Duodenal mucosa (tissue), 2 donors: ENCODE data around the gene GALNT18.
"Not testable (repeated sequence)": the region's sequence is repeated elsewhere in the genome, so short reads cannot be mapped to it uniquely, and the experiment has no call there.

Source experiments
- H3K27ac ChIP-seq: one replicate; pipeline ENCODE4 v1.7.0; 2013; ENCODE audit warnings: low read depth, low read length
- H3K27me3 ChIP-seq, 2 donors: one replicate each; pipeline ENCODE4 v1.7.0; 2013; ENCODE audit warnings: low read length in 2 of 2, control low read depth in 1 of 2; ENCODE audit not compliant: insufficient read depth in 2 of 2, control insufficient read depth in 1 of 2
- H3K36me3 ChIP-seq, 2 donors: one replicate each; pipeline ENCODE4 v1.7.0; 2013; ENCODE audit warnings: low read length in 2 of 2, control low read depth in 1 of 2; ENCODE audit not compliant: insufficient read depth in 2 of 2, control insufficient read depth in 1 of 2
- H3K4me1 ChIP-seq, 2 donors: one replicate each; pipeline ENCODE4 v1.7.0; 2013; ENCODE audit warnings: low read length in 2 of 2, control low read depth in 1 of 2; ENCODE audit not compliant: insufficient read depth in 2 of 2, control insufficient read depth in 1 of 2
- H3K4me3 ChIP-seq, 2 donors: one replicate each; pipeline ENCODE4 v1.7.0; 2013; ENCODE audit warnings: low read length in 2 of 2, low read depth in 1 of 2
- H3K9ac ChIP-seq, 2 donors: one replicate each; pipeline ENCODE4 v1.7.0; 2013; ENCODE audit warnings: low read length in 2 of 2, low read depth in 1 of 2
- H3K9me3 ChIP-seq, 2 donors: one replicate each; pipeline ENCODE4 v1.7.0; 2013; ENCODE audit warnings: low read length in 2 of 2, control low read depth in 1 of 2; ENCODE audit not compliant: control insufficient read depth in 1 of 2

The GALNT18 gene

GRCh38 chr11:11352878-11353277 lies 268.9 kb downstream of the GALNT18 start, which contains the start of gene CSNK2A3:
Gene CSNK2A3, minus strand, starts transcription at chr11:11353250. Its CDS starts 131 bp downstream, at chr11:11353119.
- H3K4me3 ChIP-seq, H3K36me3 ChIP-seq, H3K27ac ChIP-seq, H3K27me3 ChIP-seq, H3K9ac ChIP-seq, H3K4me1 ChIP-seq, H3K9me3 ChIP-seq: not testable (repeated sequence)

- not testable (repeated sequence) for H3K9ac ChIP-seq, H3K36me3 ChIP-seq, H3K27ac ChIP-seq, H3K27me3 ChIP-seq, H3K9me3 ChIP-seq, H3K4me3 ChIP-seq, H3K4me1 ChIP-seq
Measured at GRCh38 chr11:11351851-11352250, 270.0 kb downstream of the GALNT18 start.

GRCh38 chr11:11351042-11351586 lies 270.7 kb downstream of the GALNT18 start:
- Histone ChIP-seq H3K9ac (no peak overlapping the region), H3K4me1 (no peaks in the 10 kb centered on the region), H3K4me3 (no peak overlapping the region), H3K27me3 (peaks cover 4% of the 10 kb centered on the region in 2 donors), H3K9me3 (no peaks in the 10 kb centered on the region), H3K36me3 (no peaks in the 10 kb centered on the region), H3K27ac (no peak overlapping the region)

DNA sequence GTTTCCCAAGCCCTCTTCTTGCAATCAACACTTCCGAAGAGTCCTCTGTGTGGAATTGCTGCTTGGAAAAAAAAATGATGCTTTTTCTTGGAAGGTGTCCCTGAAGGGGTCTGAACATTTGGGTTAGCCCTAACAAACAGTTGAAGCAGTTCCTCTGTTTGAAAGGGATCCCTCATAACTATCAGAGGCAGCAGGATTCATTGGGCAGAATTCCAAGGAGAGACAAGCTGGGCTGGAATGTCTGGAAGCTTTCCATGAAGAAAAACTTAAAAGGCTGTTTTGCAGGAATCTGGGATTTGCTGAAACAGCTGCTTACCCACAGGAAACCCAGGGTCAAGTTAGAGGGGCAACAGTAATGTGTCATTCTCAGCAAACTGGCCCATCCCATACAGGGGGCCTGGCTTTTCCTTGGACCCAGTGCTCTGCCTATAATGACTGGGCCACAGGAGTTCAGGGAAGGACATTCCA lies 271.9 kb downstream of the GALNT18 start:
- Histone ChIP-seq H3K9ac (no peak overlapping the region), H3K4me1 (no peaks in the 10 kb centered on the region), H3K4me3 (no peak overlapping the region), H3K9me3 (no peaks in the 10 kb centered on the region), H3K27ac (no peak overlapping the region), H3K27me3 (peaks cover 4% of the 10 kb centered on the region in 2 donors), H3K36me3 (no peaks in the 10 kb centered on the region)

- no peaks in the 10 kb centered on the region for H3K4me1 ChIP-seq
- H3K27ac ChIP-seq = no peak overlapping the region
- H3K9ac ChIP-seq = no peak overlapping the region
- H3K27me3 ChIP-seq = peaks cover 4% of the 10 kb centered on the region in 2 donors
- H3K4me3 ChIP-seq = no peak overlapping the region
- H3K9me3 ChIP-seq = no peaks in the 10 kb centered on the region
- H3K36me3 ChIP-seq = no peaks in the 10 kb centered on the region
Measured at GRCh38 chr11:11349106-11349825, 272.5 kb downstream of the GALNT18 start.

DNA sequence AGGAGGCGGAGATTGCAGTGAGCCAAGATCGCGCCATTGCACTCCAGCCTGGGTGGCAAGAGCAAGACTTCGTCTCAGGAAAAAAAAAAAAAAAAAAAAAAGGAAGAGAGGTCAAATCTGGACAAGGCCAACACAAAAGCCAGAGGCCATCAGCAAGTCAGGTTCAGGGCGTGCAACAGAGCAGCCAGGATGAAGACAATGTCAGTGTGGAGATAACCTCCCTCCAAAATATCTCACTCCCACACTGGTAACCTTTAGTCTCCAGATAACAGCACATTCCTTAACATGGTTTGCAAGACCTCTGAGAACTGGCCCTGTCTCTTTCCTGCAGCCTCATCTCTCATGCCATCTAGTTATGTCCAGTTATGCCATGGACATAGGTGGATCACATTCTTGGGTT lies 273.5 kb downstream of the GALNT18 start:
- Histone ChIP-seq H3K27ac (no peak overlapping the region), H3K4me1 (no peaks in the 10 kb centered on the region), H3K4me3 (no peak overlapping the region), H3K9ac (no peak overlapping the region), H3K9me3 (no peaks in the 10 kb centered on the region), H3K36me3 (no peaks in the 10 kb centered on the region), H3K27me3 (peaks cover 4% of the 10 kb centered on the region in 2 donors)

- Histone ChIP-seq H3K9ac (no peak overlapping the region), H3K4me1 (no peaks in the 10 kb centered on the region), H3K27ac (no peak overlapping the region)
Measured at GRCh38 chr11:11347592-11347991, 274.2 kb downstream of the GALNT18 start.

DNA sequence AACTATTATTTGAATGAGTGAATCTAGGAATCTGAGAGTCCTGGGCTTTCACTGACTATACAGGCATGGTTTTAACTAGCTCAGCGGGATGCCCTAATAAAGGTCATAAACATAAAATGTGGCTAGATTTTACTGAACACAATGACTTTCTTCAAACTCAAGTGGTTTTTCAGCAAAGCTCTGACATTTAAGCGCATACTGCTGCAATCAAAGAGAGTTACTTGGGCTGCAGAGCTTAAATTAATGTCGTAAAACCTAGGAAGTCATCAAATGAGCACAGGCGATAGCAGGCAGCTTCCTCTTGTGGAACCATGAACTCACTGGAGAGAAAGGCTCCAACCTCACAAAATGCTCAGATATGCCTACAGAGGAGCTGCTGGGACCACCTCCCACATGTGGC lies 275.5 kb downstream of the GALNT18 start:
- peaks cover 4% of the 10 kb centered on the region in 2 donors for H3K27me3 ChIP-seq
- no peaks in the 10 kb centered on the region for H3K36me3 ChIP-seq
- no peak overlapping the region for H3K27ac ChIP-seq
- no peaks in the 10 kb centered on the region for H3K9me3 ChIP-seq
- H3K4me3 ChIP-seq = no peak overlapping the region
- no peak overlapping the region for H3K9ac ChIP-seq
- H3K4me1 ChIP-seq = no peaks in the 10 kb centered on the region

More at GRCh38 chr11:11347592-11347991, 274.2 kb downstream of the GALNT18 start:
- Histone ChIP-seq H3K27me3 (peaks cover 4% of the 10 kb centered on the region in 2 donors), H3K9me3 (no peaks in the 10 kb centered on the region), H3K4me3 (no peak overlapping the region), H3K36me3 (no peaks in the 10 kb centered on the region)

- Histone ChIP-seq H3K9ac (no peak overlapping the region), H3K36me3 (no peaks in the 10 kb centered on the region), H3K4me1 (no peaks in the 10 kb centered on the region), H3K9me3 (no peaks in the 10 kb centered on the region), H3K27ac (no peak overlapping the region), H3K4me3 (no peak overlapping the region), H3K27me3 (peaks cover 0 to 4% of the 10 kb centered on the region in 2 donors)
Measured at GRCh38 chr11:11345099-11345498, 276.7 kb downstream of the GALNT18 start.

- H3K27ac ChIP-seq = no peak overlapping the region
- H3K27me3 ChIP-seq = peaks cover 0 to 4% of the 10 kb centered on the region in 2 donors
- no peaks in the 10 kb centered on the region for H3K4me1 ChIP-seq
Measured at GRCh38 chr11:11344045-11344444, 277.8 kb downstream of the GALNT18 start.

More at GRCh38 chr11:11344045-11344444, 277.8 kb downstream of the GALNT18 start:
- no peak overlapping the region for H3K9ac ChIP-seq
- no peaks in the 10 kb centered on the region for H3K36me3 ChIP-seq
- no peaks in the 10 kb centered on the region for H3K9me3 ChIP-seq
- H3K4me3 ChIP-seq = no peak overlapping the region
